ENCODE results near the gene MPG. TPM values are rescaled to one million over a fixed set of nuclear protein-coding genes. Genes with fewer than 3 reads are reported as not detected.

The MPG gene
- polyA plus RNA-seq, 1 donor from 2014 or later, result 70.9 TPM

DNA sequence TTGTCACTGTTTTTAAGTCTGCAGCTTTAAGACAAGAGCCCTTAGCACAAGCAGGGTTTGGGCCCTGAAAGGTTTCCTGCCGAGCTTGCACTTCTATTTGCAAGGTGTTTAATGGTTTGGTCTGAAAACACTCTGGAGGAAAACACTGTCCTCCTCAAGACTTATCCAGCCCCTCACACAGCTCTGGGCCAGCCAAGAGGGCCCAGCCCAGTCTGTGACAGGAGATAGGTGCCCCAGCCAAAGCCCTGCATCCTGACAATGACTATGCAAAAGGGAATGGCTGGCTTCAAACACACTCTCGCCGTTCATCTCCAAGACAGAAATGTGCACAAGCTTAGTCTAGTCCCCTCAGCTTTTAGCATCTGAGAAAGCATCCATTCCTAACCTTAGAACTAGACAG, 26.9 kb downstream of the MPG start:
- TF ChIP-seq EP300 (conservative IDR thresholded peaks at IDR 0.05; ENCODE audit: poor library complexity, severe bottlenecking) (no peak), POLR2AphosphoS5 (IDR thresholded peaks at IDR 0.05) (no peak), SMC3 (conservative IDR thresholded peaks at IDR 0.05; ENCODE audit: poor library complexity) (no peak)
- TF ChIP-seq, protein P1, sequence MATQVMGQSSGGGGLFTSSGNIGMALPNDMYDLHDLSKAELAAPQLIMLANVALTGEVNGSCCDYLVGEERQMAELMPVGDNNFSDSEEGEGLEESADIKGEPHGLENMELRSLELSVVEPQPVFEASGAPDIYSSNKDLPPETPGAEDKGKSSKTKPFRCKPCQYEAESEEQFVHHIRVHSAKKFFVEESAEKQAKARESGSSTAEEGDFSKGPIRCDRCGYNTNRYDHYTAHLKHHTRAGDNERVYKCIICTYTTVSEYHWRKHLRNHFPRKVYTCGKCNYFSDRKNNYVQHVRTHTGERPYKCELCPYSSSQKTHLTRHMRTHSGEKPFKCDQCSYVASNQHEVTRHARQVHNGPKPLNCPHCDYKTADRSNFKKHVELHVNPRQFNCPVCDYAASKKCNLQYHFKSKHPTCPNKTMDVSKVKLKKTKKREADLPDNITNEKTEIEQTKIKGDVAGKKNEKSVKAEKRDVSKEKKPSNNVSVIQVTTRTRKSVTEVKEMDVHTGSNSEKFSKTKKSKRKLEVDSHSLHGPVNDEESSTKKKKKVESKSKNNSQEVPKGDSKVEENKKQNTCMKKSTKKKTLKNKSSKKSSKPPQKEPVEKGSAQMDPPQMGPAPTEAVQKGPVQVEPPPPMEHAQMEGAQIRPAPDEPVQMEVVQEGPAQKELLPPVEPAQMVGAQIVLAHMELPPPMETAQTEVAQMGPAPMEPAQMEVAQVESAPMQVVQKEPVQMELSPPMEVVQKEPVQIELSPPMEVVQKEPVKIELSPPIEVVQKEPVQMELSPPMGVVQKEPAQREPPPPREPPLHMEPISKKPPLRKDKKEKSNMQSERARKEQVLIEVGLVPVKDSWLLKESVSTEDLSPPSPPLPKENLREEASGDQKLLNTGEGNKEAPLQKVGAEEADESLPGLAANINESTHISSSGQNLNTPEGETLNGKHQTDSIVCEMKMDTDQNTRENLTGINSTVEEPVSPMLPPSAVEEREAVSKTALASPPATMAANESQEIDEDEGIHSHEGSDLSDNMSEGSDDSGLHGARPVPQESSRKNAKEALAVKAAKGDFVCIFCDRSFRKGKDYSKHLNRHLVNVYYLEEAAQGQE (IDR thresholded peaks at IDR 0.05; ENCODE audit: borderline replicate concordance), result no peak
- TF ChIP-seq, protein P2, sequence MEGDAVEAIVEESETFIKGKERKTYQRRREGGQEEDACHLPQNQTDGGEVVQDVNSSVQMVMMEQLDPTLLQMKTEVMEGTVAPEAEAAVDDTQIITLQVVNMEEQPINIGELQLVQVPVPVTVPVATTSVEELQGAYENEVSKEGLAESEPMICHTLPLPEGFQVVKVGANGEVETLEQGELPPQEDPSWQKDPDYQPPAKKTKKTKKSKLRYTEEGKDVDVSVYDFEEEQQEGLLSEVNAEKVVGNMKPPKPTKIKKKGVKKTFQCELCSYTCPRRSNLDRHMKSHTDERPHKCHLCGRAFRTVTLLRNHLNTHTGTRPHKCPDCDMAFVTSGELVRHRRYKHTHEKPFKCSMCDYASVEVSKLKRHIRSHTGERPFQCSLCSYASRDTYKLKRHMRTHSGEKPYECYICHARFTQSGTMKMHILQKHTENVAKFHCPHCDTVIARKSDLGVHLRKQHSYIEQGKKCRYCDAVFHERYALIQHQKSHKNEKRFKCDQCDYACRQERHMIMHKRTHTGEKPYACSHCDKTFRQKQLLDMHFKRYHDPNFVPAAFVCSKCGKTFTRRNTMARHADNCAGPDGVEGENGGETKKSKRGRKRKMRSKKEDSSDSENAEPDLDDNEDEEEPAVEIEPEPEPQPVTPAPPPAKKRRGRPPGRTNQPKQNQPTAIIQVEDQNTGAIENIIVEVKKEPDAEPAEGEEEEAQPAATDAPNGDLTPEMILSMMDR (IDR thresholded peaks at IDR 0.05; ENCODE audit: poor library complexity, severe bottlenecking), result no peak
- H3K4me3 ChIP-seq (ENCODE audit: low read length), result no peak overlapping the region

DNA sequence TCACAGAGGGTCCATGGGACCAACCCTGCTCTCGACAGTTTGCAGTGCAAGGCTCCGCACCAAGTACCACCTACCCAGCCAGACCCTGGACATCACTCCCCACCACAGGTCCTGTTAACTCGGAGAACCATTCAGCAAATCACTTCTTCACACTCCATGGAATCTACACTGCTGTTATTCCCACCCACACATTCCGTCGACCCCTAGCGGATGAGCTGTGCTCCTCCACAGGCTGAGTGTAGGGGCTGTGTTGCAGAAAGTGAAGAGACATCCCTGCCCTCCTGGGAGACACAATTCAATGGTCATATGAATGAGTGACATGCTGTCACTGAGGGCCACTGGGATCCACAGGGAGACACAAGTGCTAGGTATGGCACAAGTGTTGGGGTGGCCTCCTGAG, 27.5 kb downstream of the MPG start:
- Histone ChIP-seq H3K4me3 (ENCODE audit: low read length) (no peak overlapping the region), H3K9ac (ENCODE audit: low read length) (no peak overlapping the region), H2AFZ (ENCODE audit: low read depth, low read length) (no peak overlapping the region), H3K36me3 (ENCODE audit: insufficient read depth, low read length) (no peaks in the 10 kb centered on the region), H4K20me1 (ENCODE audit: insufficient read depth) (no peaks in the 10 kb centered on the region), H3K27ac (ENCODE audit: low read length) (no peak overlapping the region), H3K79me2 (replicated peaks; ENCODE audit: insufficient read depth, low read length) (no peaks in the 10 kb centered on the region), H3K9me2 (ENCODE audit: insufficient read depth, low read length) (no peaks in the 10 kb centered on the region), H3F3A (ENCODE audit: insufficient read depth, low read length, poor library complexity, severe bottlenecking) (no peaks in the 10 kb centered on the region), H3K4me2 (ENCODE audit: low read length) (no peak overlapping the region), H3K27me3 (ENCODE audit: insufficient read depth, low read depth, low read length) (no peaks in the 10 kb centered on the region), H3K9me3 (ENCODE audit: low read length) (no peaks in the 10 kb centered on the region)
- TF ChIP-seq, protein P1 (IDR thresholded peaks at IDR 0.05; ENCODE audit: borderline replicate concordance), result no peak
- TF ChIP-seq EZH2 (IDR thresholded peaks at IDR 0.05; ENCODE audit: borderline replicate concordance, insufficient read depth, low read length, poor library complexity, severe bottlenecking) (no peak), RAD21 (conservative IDR thresholded peaks at IDR 0.05) (no peak)

More for the DNA sequence above, 26.9 kb downstream of the MPG start:
- H3K79me2 ChIP-seq (replicated peaks; ENCODE audit: insufficient read depth, low read length), result no peaks in the 10 kb centered on the region
- H3K27me3 ChIP-seq (ENCODE audit: insufficient read depth, low read depth, low read length), result no peaks in the 10 kb centered on the region
- no peaks in the 10 kb centered on the region for H3K9me2 ChIP-seq (ENCODE audit: insufficient read depth, low read length)
- H3K27ac ChIP-seq (ENCODE audit: low read length), result no peak overlapping the region
- no peak overlapping the region for H3K4me2 ChIP-seq (ENCODE audit: low read length)
- H3K9me3 ChIP-seq (ENCODE audit: low read length), result no peaks in the 10 kb centered on the region
- H4K20me1 ChIP-seq (ENCODE audit: insufficient read depth), result no peaks in the 10 kb centered on the region
- H3K36me3 ChIP-seq (ENCODE audit: insufficient read depth, low read length), result no peaks in the 10 kb centered on the region
- no peak overlapping the region for H3K9ac ChIP-seq (ENCODE audit: low read length)
- H2AFZ ChIP-seq (ENCODE audit: low read depth, low read length), result no peak overlapping the region
- H3F3A ChIP-seq (ENCODE audit: insufficient read depth, low read length, poor library complexity, severe bottlenecking), result no peaks in the 10 kb centered on the region

Measured in neural cell (in vitro differentiated cells).